ENCODE results near the gene CYB5D1.

DNA sequence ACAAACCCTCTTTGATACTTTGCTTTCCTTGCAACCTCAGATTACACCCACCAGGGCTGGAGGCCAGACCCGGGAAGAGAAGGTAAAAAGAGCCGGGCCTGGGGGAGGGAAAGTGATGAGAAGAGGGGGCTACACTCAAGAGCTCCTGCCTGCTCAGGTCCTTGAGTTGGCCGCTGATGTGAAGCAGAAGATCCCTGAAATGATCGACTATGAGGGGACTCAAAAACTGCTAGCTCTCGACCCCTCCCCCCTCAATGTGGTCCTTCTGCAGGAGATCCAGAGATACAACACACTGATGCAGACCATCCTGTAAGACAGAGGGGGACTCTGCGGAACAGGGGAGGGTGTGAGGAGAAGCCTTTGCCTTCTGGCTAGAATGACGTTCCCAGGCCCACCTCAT is 26.6 kb upstream of the CYB5D1 start:
- TF ChIP-seq SUZ12 (IDR thresholded peaks at IDR 0.05; ENCODE audit: extremely low read depth, insufficient read depth, insufficient read length): no peak
- TF ChIP-seq YY1 (IDR thresholded peaks at IDR 0.05; ENCODE audit: insufficient read depth, insufficient read length): no peak
